Smooth muscle cell (in vitro differentiated cells): ENCODE results near the gene TRIM2. TPM values are rescaled to one million over a fixed set of nuclear protein-coding genes. Genes with fewer than 3 reads are reported as not detected.

Experiments
- DNase-seq: peaks from one replicate; lab custom pipeline; 2025; ENCODE audit not compliant: unreplicated experiment; lab: John Stamatoyannopoulos, UW
- H2AFZ ChIP-seq: fragments of 200-600 bp; sonication (generic); 2 replicates; pipeline ENCODE4 v1.6.0; 2016; ENCODE audit warnings: antibody characterized with exemption, low read depth, mild to moderate bottlenecking
- H3F3A ChIP-seq: fragments of 200-600 bp; sonication (generic); 2 replicates; pipeline ENCODE4 v1.6.0; 2017; ENCODE audit warnings: antibody characterized with exemption, low read depth
- H3K27ac ChIP-seq: fragments of 200-600 bp; sonication (generic); 2 replicates; pipeline ENCODE4 v1.5.1; 2016; ENCODE audit warnings: low read depth, mild to moderate bottlenecking
- H3K27me3 ChIP-seq: fragments of 200-600 bp; sonication (generic); 2 replicates; pipeline ENCODE4 v1.6.1; 2016; ENCODE audit warnings: low read depth, mild to moderate bottlenecking
- H3K36me3 ChIP-seq: fragments of 200-600 bp; sonication (generic); 2 replicates; pipeline ENCODE4 v1.5.1; 2016; ENCODE audit warnings: low read depth
- H3K4me1 ChIP-seq: fragments of 200-600 bp; sonication (generic); 2 replicates; pipeline ENCODE4 v1.5.1; 2016; ENCODE audit warnings: low read depth
- H3K4me2 ChIP-seq: fragments of 200-600 bp; sonication (generic); 2 replicates; pipeline ENCODE4 v1.6.0; 2016; ENCODE audit warnings: mild to moderate bottlenecking
- H3K4me3 ChIP-seq: fragments of 200-600 bp; sonication (generic); 2 replicates; pipeline ENCODE4 v1.5.1; 2016; ENCODE audit warnings: mild to moderate bottlenecking
- H3K79me2 ChIP-seq: fragments of 200-600 bp; sonication (generic); 2 replicates; pipeline ENCODE4 v1.6.0; 2016; ENCODE audit warnings: low read depth, mild to moderate bottlenecking
- H3K9ac ChIP-seq: fragments of 200-600 bp; sonication (generic); 2 replicates; pipeline ENCODE4 v1.6.0; 2016; ENCODE audit warnings: low read depth
- H3K9me3 ChIP-seq: fragments of 200-600 bp; sonication (generic); replicated peaks from 2 replicates; pipeline ENCODE4 v1.5.1; 2016; ENCODE audit warnings: low read depth
- H4K20me1 ChIP-seq: fragments of 200-600 bp; sonication (generic); 2 replicates; pipeline ENCODE4 v1.6.0; 2016; ENCODE audit warnings: low read depth
- CTCF ChIP-seq: fragments of 200-600 bp; sonication (generic); IDR thresholded peaks from 2 replicates; pipeline ENCODE4 v1.5.1; 2017; ENCODE audit warnings: borderline replicate concordance, mild to moderate bottlenecking, antibody characterized with exemption; ENCODE audit not compliant: insufficient read depth, poor library complexity, severe bottlenecking
- WGBS: methylation state at CpG from one replicate; pipeline ENCODE4 v1.1.7; 2016; ENCODE audit warnings: low lambda C conversion rate; 5-methylcytosine and 5-hydroxymethylcytosine counted together
- polyA plus RNA-seq: library from polyadenylated mRNA; unstranded; fragments of >200 nt; fragmentation: Nextera tagmentation; extraction: Ambion mirVana; gene quantifications from 2 replicates; pipeline ENCODE4 v1.2.1, GENCODE V29; 2016
- total RNA-seq: library from RNA; depleted of rRNA; stranded (reverse); fragments of >200 nt; gene quantifications from 2 replicates; pipeline ENCODE4 v1.2.3, GENCODE V29; 2014

The TRIM2 gene
- total and polyA plus RNA-seq, 2 experiments from 2014 or later, result 9.1 to 33.4 TPM

- Histone ChIP-seq H2AFZ (no peak overlapping the region), H3K4me2 (peak overlapping the region; percentile 24), H3F3A (peaks cover 7% of the 10 kb centered on the region), H3K4me3 (no peak overlapping the region), H4K20me1 (no peaks in the 10 kb centered on the region), H3K9me3 (no peaks in the 10 kb centered on the region), H3K27ac (peak overlapping the region; percentile 57), H3K9ac (no peak overlapping the region), H3K4me1 (peaks cover 8% of the 10 kb centered on the region), H3K36me3 (no peaks in the 10 kb centered on the region), H3K79me2 (no peaks in the 10 kb centered on the region), H3K27me3 (no peaks in the 10 kb centered on the region)
- no peak for TF ChIP-seq CTCF
- 19% methylated on average over 1 of the region's 1 CpG for WGBS
- DNase-seq, result no peak
Observed at GRCh38 chr4:153212736-153213135, 8.5 kb downstream of the TRIM2 start.

GRCh38 chr4:153215921-153216320 lies 11.7 kb downstream of the TRIM2 start:
- H3K79me2 ChIP-seq, result no peaks in the 10 kb centered on the region
- H3K9ac ChIP-seq, result no peak overlapping the region
- no peak overlapping the region for H3K27ac ChIP-seq
- peaks cover 10% of the 10 kb centered on the region for H3F3A ChIP-seq
- H3K4me1 ChIP-seq, result peaks cover 8% of the 10 kb centered on the region
- H3K4me2 ChIP-seq, result no peak overlapping the region
- no peaks in the 10 kb centered on the region for H3K36me3 ChIP-seq
- no peak overlapping the region for H3K4me3 ChIP-seq
- no peaks in the 10 kb centered on the region for H4K20me1 ChIP-seq
- no peak for DNase-seq
- TF ChIP-seq CTCF, result no peak
- H2AFZ ChIP-seq, result no peak overlapping the region
- no peaks in the 10 kb centered on the region for H3K9me3 ChIP-seq
- no peaks in the 10 kb centered on the region for H3K27me3 ChIP-seq

- 82% methylated on average over 4 of the region's 4 CpGs for WGBS
- Histone ChIP-seq H3K27ac (no peak overlapping the region), H3K4me3 (no peak overlapping the region), H3K4me2 (no peak overlapping the region), H3K4me1 (peaks cover 8% of the 10 kb centered on the region), H3K9me3 (no peaks in the 10 kb centered on the region), H3K79me2 (no peaks in the 10 kb centered on the region), H2AFZ (no peak overlapping the region), H3F3A (peaks cover 10% of the 10 kb centered on the region), H3K27me3 (no peaks in the 10 kb centered on the region), H3K9ac (no peak overlapping the region), H3K36me3 (no peaks in the 10 kb centered on the region), H4K20me1 (no peaks in the 10 kb centered on the region)
- TF ChIP-seq CTCF, result no peak
- no peak for DNase-seq
Observed at GRCh38 chr4:153216546-153216945, 12.3 kb downstream of the TRIM2 start.

GRCh38 chr4:153217440-153217839 lies 13.2 kb downstream of the TRIM2 start:
- H4K20me1 ChIP-seq, result no peaks in the 10 kb centered on the region
- no peaks in the 10 kb centered on the region for H3K36me3 ChIP-seq
- no peak for TF ChIP-seq CTCF
- peaks cover 8% of the 10 kb centered on the region for H3K4me1 ChIP-seq
- H3K4me3 ChIP-seq, result no peak overlapping the region
- no peaks in the 10 kb centered on the region for H3K27me3 ChIP-seq
- H3F3A ChIP-seq, result peaks cover 3% of the 10 kb centered on the region
- DNase-seq, result no peak
- H3K27ac ChIP-seq, result no peak overlapping the region
- H3K4me2 ChIP-seq, result no peak overlapping the region
- H3K9ac ChIP-seq, result no peak overlapping the region
- no peaks in the 10 kb centered on the region for H3K9me3 ChIP-seq
- H3K79me2 ChIP-seq, result no peaks in the 10 kb centered on the region
- H2AFZ ChIP-seq, result no peak overlapping the region
